Mesendoderm (in vitro differentiated cells): ENCODE measurements around the gene RAD1.

ENCODE experiments used
- DNase-seq: peaks from one replicate; pipeline ENCODE4 v3.0.0; 2013
- H2AK5ac ChIP-seq: 2 replicates; pipeline ENCODE4 v1.6.1; 2013; ENCODE audit warnings: low read length, inconsistent platforms
- H2BK120ac ChIP-seq: 2 replicates; pipeline ENCODE4 v1.6.1; 2013; ENCODE audit warnings: low read depth, mild to moderate bottlenecking, low read length, moderate library complexity, mixed read lengths
- H2BK15ac ChIP-seq: replicated peaks from 2 replicates; pipeline ENCODE4 v1.6.1; 2013; ENCODE audit warnings: low read depth, mild to moderate bottlenecking, moderate library complexity
- H2BK5ac ChIP-seq: 2 replicates; pipeline ENCODE4 v1.6.1; 2013; ENCODE audit warnings: low read length, inconsistent platforms
- H3K18ac ChIP-seq: 2 replicates; pipeline ENCODE4 v1.6.1; 2013; ENCODE audit warnings: mild to moderate bottlenecking, low read length, mixed read lengths
- H3K23ac ChIP-seq: one replicate; pipeline ENCODE4 v1.6.1; 2013; ENCODE audit warnings: low read length
- H3K27ac ChIP-seq: 2 replicates; pipeline ENCODE4 v1.5.1; 2013; ENCODE audit warnings: low read depth, mild to moderate bottlenecking, inconsistent platforms, low read length, moderate library complexity
- H3K27me3 ChIP-seq: 2 replicates; pipeline ENCODE4 v1.6.1; 2013; ENCODE audit warnings: low read length, control low read depth, mild to moderate bottlenecking, inconsistent platforms; ENCODE audit not compliant: insufficient read depth, poor library complexity
- H3K36me3 ChIP-seq: 2 replicates; pipeline ENCODE4 v1.6.1; 2013; ENCODE audit warnings: low read length, inconsistent platforms; ENCODE audit not compliant: control insufficient read depth, insufficient read depth
- H3K4ac ChIP-seq: one replicate; pipeline ENCODE4 v1.6.1; 2013; ENCODE audit warnings: low read depth, mild to moderate bottlenecking, low read length, moderate library complexity
- H3K4me1 ChIP-seq: 2 replicates; pipeline ENCODE4 v1.6.1; 2013; ENCODE audit warnings: low read depth, low read length, inconsistent platforms; ENCODE audit not compliant: control insufficient read depth
- H3K4me2 ChIP-seq: 2 replicates; pipeline ENCODE4 v1.6.1; 2013; ENCODE audit warnings: low read length
- H3K4me3 ChIP-seq: 2 replicates; pipeline ENCODE4 v1.5.1; 2013; ENCODE audit warnings: mild to moderate bottlenecking, low read length
- H3K56ac ChIP-seq: one replicate; pipeline ENCODE4 v1.6.1; 2013; ENCODE audit warnings: low read length
- H3K79me1 ChIP-seq: 2 replicates; pipeline ENCODE4 v1.6.1; 2013; ENCODE audit warnings: low read length, inconsistent platforms
- H3K79me2 ChIP-seq: 2 replicates; pipeline ENCODE4 v1.6.1; 2013; ENCODE audit warnings: mild to moderate bottlenecking, low read length; ENCODE audit not compliant: control insufficient read depth, insufficient read depth
- H3K9ac ChIP-seq: 2 replicates; pipeline ENCODE4 v1.6.1; 2013; ENCODE audit warnings: low read length, inconsistent platforms
- H4K5ac ChIP-seq: one replicate; pipeline ENCODE4 v1.6.1; 2013; ENCODE audit warnings: low read length
- H4K8ac ChIP-seq: one replicate; pipeline ENCODE4 v1.6.1; 2013; ENCODE audit warnings: low read depth, mild to moderate bottlenecking, control low read depth, low read length, moderate library complexity
- WGBS: extraction: QIAGEN DNeasy Blood & Tissue Kit; methylation state at CpG from one replicate; pipeline ENCODE4 v1.1.7; 2013; ENCODE audit warnings: low lambda C conversion rate, missing lambda C conversion rate; ENCODE audit not compliant: insufficient coverage; ENCODE audit errors: extremely low coverage; 5-methylcytosine and 5-hydroxymethylcytosine counted together

The RAD1 gene

DNA sequence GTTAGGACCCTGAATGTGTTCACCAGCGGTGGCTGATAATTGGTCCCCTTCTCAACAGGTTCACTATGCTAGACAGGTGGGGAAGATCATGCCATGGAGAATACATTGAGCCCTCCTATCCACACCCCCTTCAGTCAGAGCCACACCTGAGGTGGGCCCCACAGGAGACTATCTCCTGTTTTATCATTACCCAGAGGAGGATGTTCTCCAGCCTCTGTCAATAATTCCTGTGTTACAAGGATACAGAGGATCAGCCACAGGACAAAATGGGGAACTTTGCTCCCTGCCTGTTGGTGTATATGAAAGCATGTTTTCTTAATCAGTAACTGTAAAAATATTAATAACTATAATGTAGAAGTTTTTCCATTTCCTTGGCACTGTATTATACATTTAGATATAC, 25.9 kb downstream of the RAD1 start:
- H3K4me2 ChIP-seq: no peak overlapping the region
- H3K79me2 ChIP-seq: no peaks in the 10 kb centered on the region
- DNase-seq: no peak
- no peak overlapping the region for H3K23ac ChIP-seq
- no peaks in the 10 kb centered on the region for H3K79me1 ChIP-seq
- H3K9ac ChIP-seq: no peak overlapping the region
- no peak overlapping the region for H2AK5ac ChIP-seq
- no peak overlapping the region for H2BK15ac ChIP-seq
- no peak overlapping the region for H4K5ac ChIP-seq
- H4K8ac ChIP-seq: no peak overlapping the region
- H2BK5ac ChIP-seq: no peak overlapping the region
- H3K27me3 ChIP-seq: no peaks in the 10 kb centered on the region
- H3K36me3 ChIP-seq: no peaks in the 10 kb centered on the region
- no peak overlapping the region for H3K4ac ChIP-seq
- no peak overlapping the region for H3K27ac ChIP-seq
- no peak overlapping the region for H2BK120ac ChIP-seq
- H3K56ac ChIP-seq: no peak overlapping the region
- no CpG with 5 or more reads among the region's 1 CpG for WGBS
- no peak overlapping the region for H3K18ac ChIP-seq
- H3K4me3 ChIP-seq: no peak overlapping the region
- no peaks in the 10 kb centered on the region for H3K4me1 ChIP-seq

- Histone ChIP-seq H3K4me2 (no peak overlapping the region), H3K79me2 (no peaks in the 10 kb centered on the region), H3K23ac (no peak overlapping the region), H2BK5ac (no peak overlapping the region), H3K79me1 (no peaks in the 10 kb centered on the region), H3K56ac (no peak overlapping the region), H4K5ac (no peak overlapping the region), H3K18ac (no peak overlapping the region), H3K9ac (no peak overlapping the region), H3K27me3 (no peaks in the 10 kb centered on the region), H3K4ac (no peak overlapping the region), H3K4me3 (no peak overlapping the region), H3K36me3 (no peaks in the 10 kb centered on the region), H2AK5ac (no peak overlapping the region), H2BK120ac (no peak overlapping the region), H4K8ac (no peak overlapping the region), H3K27ac (no peak overlapping the region), H3K4me1 (no peaks in the 10 kb centered on the region), H2BK15ac (no peak overlapping the region)
- DNase-seq: no peak
- WGBS: no CpG with 5 or more reads among the region's 3 CpGs
These were observed 28.7 kb downstream of the RAD1 start for GRCh38 chr5:34886392-34887119.

- Histone ChIP-seq H2BK5ac (no peak overlapping the region), H3K4me2 (no peak overlapping the region), H3K4ac (no peak overlapping the region), H3K79me1 (no peaks in the 10 kb centered on the region), H2BK120ac (no peak overlapping the region), H3K79me2 (no peaks in the 10 kb centered on the region), H4K8ac (no peak overlapping the region), H3K23ac (no peak overlapping the region), H3K36me3 (no peaks in the 10 kb centered on the region), H3K56ac (no peak overlapping the region), H2BK15ac (no peak overlapping the region), H3K9ac (no peak overlapping the region), H3K18ac (no peak overlapping the region), H4K5ac (no peak overlapping the region), H3K4me1 (no peaks in the 10 kb centered on the region), H3K27me3 (no peaks in the 10 kb centered on the region), H3K27ac (no peak overlapping the region), H3K4me3 (no peak overlapping the region), H2AK5ac (no peak overlapping the region)
- no peak for DNase-seq
These were observed 34.1 kb downstream of the RAD1 start for GRCh38 chr5:34881246-34881645.

DNA sequence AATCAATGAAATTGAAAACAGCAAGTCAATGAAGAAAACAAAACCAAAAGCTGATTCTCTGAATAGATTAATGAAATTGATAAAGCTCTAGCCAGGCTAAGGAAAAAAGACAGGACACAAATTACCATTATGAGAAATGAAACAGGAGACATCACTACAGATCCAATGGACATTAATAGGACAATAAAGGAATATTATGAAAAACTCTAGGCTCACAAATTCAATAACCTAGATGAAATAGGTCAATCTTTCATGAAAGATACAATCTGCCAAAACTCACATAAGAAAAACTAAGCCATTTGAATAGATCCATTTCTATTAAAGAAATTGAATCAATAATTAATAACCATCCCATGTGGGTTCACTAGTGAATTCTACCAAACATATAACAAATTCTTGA, 39.0 kb downstream of the RAD1 start:
- Histone ChIP-seq H3K79me1 (no peaks in the 10 kb centered on the region), H3K4me1 (no peaks in the 10 kb centered on the region), H2BK15ac (no peak overlapping the region), H4K8ac (no peak overlapping the region), H2AK5ac (no peak overlapping the region), H4K5ac (no peak overlapping the region), H2BK120ac (no peak overlapping the region), H3K9ac (no peak overlapping the region), H3K36me3 (no peaks in the 10 kb centered on the region), H3K23ac (no peak overlapping the region), H3K27me3 (no peaks in the 10 kb centered on the region), H3K56ac (no peak overlapping the region), H3K4me2 (no peak overlapping the region), H3K18ac (no peak overlapping the region), H2BK5ac (no peak overlapping the region), H3K4me3 (no peak overlapping the region), H3K4ac (no peak overlapping the region), H3K79me2 (no peaks in the 10 kb centered on the region), H3K27ac (no peak overlapping the region)
- DNase-seq: no peak

GRCh38 chr5:34870382-34870781, 44.9 kb downstream of the RAD1 start:
- Histone ChIP-seq H3K4me3 (no peak overlapping the region), H3K79me1 (no peaks in the 10 kb centered on the region), H3K27me3 (no peaks in the 10 kb centered on the region), H4K5ac (no peak overlapping the region), H3K79me2 (no peaks in the 10 kb centered on the region), H2BK15ac (no peak overlapping the region), H3K36me3 (no peaks in the 10 kb centered on the region), H3K4me1 (peaks cover 3% of the 10 kb centered on the region), H3K23ac (no peak overlapping the region), H3K27ac (no peak overlapping the region), H3K4me2 (no peak overlapping the region), H2BK5ac (no peak overlapping the region), H2AK5ac (no peak overlapping the region), H3K18ac (no peak overlapping the region), H3K9ac (no peak overlapping the region), H3K56ac (no peak overlapping the region), H3K4ac (no peak overlapping the region), H2BK120ac (no peak overlapping the region), H4K8ac (no peak overlapping the region)
- DNase-seq: no peak
- WGBS: no CpG with 5 or more reads among the region's 2 CpGs

- Histone ChIP-seq H2BK120ac (no peak overlapping the region), H4K5ac (no peak overlapping the region)
These were observed 46.0 kb downstream of the RAD1 start for GRCh38 chr5:34869256-34869655.

More at GRCh38 chr5:34869256-34869655, 46.0 kb downstream of the RAD1 start:
- Histone ChIP-seq H2BK5ac (no peak overlapping the region), H3K27ac (no peak overlapping the region), H2AK5ac (no peak overlapping the region), H3K4me2 (no peak overlapping the region), H3K4ac (no peak overlapping the region), H4K8ac (no peak overlapping the region), H3K36me3 (no peaks in the 10 kb centered on the region), H3K27me3 (no peaks in the 10 kb centered on the region), H3K23ac (no peak overlapping the region), H3K4me1 (peaks cover 3% of the 10 kb centered on the region), H3K79me1 (no peaks in the 10 kb centered on the region), H2BK15ac (no peak overlapping the region), H3K9ac (no peak overlapping the region), H3K4me3 (no peak overlapping the region), H3K79me2 (no peaks in the 10 kb centered on the region), H3K18ac (no peak overlapping the region), H3K56ac (no peak overlapping the region)
- no CpG with 5 or more reads among the region's 1 CpG for WGBS
- no peak for DNase-seq
